Breast epithelium (tissue), 4 donors: Measurements from ENCODE around the gene SLC7A9. TPM values are rescaled to one million over a fixed set of nuclear protein-coding genes. Genes with fewer than 3 reads are reported as not detected.
A peak's percentile ranks its signal among the peaks of the same experiment; 100 is the strongest.

ENCODE experiments used
- DNase-seq, 2 donors: peaks; one replicate each; pipeline ENCODE4 v3.0.0-alpha.2; 2019; ENCODE audit warnings: low spot score in 2 of 2
- H3K27ac ChIP-seq, 2 donors: fragments of 200-600 bp; sonication (generic) in 1 of 2; one replicate each; pipeline ENCODE4 v1.5.1; 2016 to 2019; ENCODE audit warnings: mild to moderate bottlenecking in 1 of 2
- H3K27me3 ChIP-seq, 2 donors: fragments of 200-600 bp; sonication (generic) in 1 of 2; one replicate each; pipeline versions ENCODE4 v1.5.1 to v1.6.0; 2017 to 2019; ENCODE audit warnings: control low read depth in 1 of 2, mild to moderate bottlenecking in 1 of 2
- H3K36me3 ChIP-seq: fragments of 200-600 bp; one replicate; pipeline ENCODE4 v1.5.1; 2019
- H3K4me1 ChIP-seq, 2 donors: fragments of 200-600 bp; sonication (generic); one replicate each; pipeline ENCODE4 v1.5.1; 2016 to 2019; ENCODE audit warnings: control low read depth in 1 of 2
- H3K4me3 ChIP-seq, 3 donors: fragments of 200-600 bp; sonication (generic); 1 replicate in 2 of 3; 2 replicates in 1 of 3; pipeline ENCODE4 v1.5.1; 2016 to 2019; ENCODE audit warnings: mild to moderate bottlenecking in 3 of 3, moderate library complexity in 2 of 3
- H3K9me3 ChIP-seq, 2 donors: fragments of 200-600 bp; sonication (generic) in 1 of 2; one replicate each; pipeline ENCODE4 v1.5.1; 2016 to 2019; ENCODE audit warnings: control low read depth in 1 of 2
- CTCF ChIP-seq, 3 donors: fragments of 450-650 bp; IDR thresholded peaks; one replicate each; pipeline ENCODE4 v1.5.1; 2016 to 2017; ENCODE audit warnings: antibody characterized with exemption in 3 of 3, mild to moderate bottlenecking in 3 of 3, moderate library complexity in 3 of 3
- POLR2A ChIP-seq: fragments of 450-650 bp; IDR thresholded peaks from one replicate; pipeline ENCODE4 v1.6.1; 2016; ENCODE audit warnings: antibody characterized with exemption, mild to moderate bottlenecking, moderate library complexity
- POLR2AphosphoS5 ChIP-seq, 3 donors: sonication (generic); formaldehyde crosslinking; IDR thresholded peaks; one replicate each; pipeline ENCODE4 v1.6.1; 2017; ENCODE audit warnings: antibody characterized with exemption in 3 of 3
- intact Hi-C: fragments of 100-400 bp; cut with DNase I; formaldehyde crosslinking; loops from one replicate; pipeline ENCODE4 v1.15.1; 2023; ENCODE audit warnings: low total_unique reads
- total RNA-seq, 3 donors: library from RNA; depleted of rRNA; stranded (reverse); fragments of >200 nt; gene quantifications; one replicate each; pipeline ENCODE4 v1.1.0, GENCODE V29; 2016

The SLC7A9 gene
- total RNA-seq, 3 donors from 2014 or later: 0.29 to 0.48 (median 0.33) TPM

- no peak overlapping the region for H3K27ac ChIP-seq
Measured at GRCh38 chr19:32874605-32875004, 5.0 kb upstream of the SLC7A9 start.

GRCh38 chr19:32873247-32873959 is 3.8 kb upstream of the SLC7A9 start:
- Histone ChIP-seq H3K36me3 (no peaks in the 10 kb centered on the region), H3K4me1 (no peaks in the 10 kb centered on the region), H3K9me3 (no peaks in the 10 kb centered on the region), H3K27ac (no peak overlapping the region), H3K27me3 (no peaks in the 10 kb centered on the region), H3K4me3 (no peak overlapping the region)
- intact Hi-C loops: no loop called here
- DNase-seq: peak in 1 of 2 donors; percentile 5
- TF ChIP-seq CTCF (IDR thresholded peaks at IDR 0.05) (no peak), POLR2A (no peak), POLR2AphosphoS5 (IDR thresholded peaks at IDR 0.05) (no peak)

More at GRCh38 chr19:32874605-32875004, 5.0 kb upstream of the SLC7A9 start:
- Histone ChIP-seq H3K4me1 (no peaks in the 10 kb centered on the region), H3K4me3 (no peak overlapping the region), H3K27me3 (no peaks in the 10 kb centered on the region), H3K36me3 (no peaks in the 10 kb centered on the region), H3K9me3 (no peaks in the 10 kb centered on the region)
- intact Hi-C loops: no loop called here
- DNase-seq: no peak
- no peak for TF ChIP-seq POLR2A
- TF ChIP-seq POLR2AphosphoS5 (IDR thresholded peaks at IDR 0.05): no peak
- TF ChIP-seq CTCF (IDR thresholded peaks at IDR 0.05): no peak

- no peaks in the 10 kb centered on the region for H3K4me1 ChIP-seq
- no peak overlapping the region for H3K4me3 ChIP-seq
- H3K27me3 ChIP-seq: no peaks in the 10 kb centered on the region
- H3K36me3 ChIP-seq: no peaks in the 10 kb centered on the region
- no peaks in the 10 kb centered on the region for H3K9me3 ChIP-seq
- intact Hi-C loops: no loop called here
- TF ChIP-seq CTCF (IDR thresholded peaks at IDR 0.05): no peak
- TF ChIP-seq POLR2A: no peak
- no peak for TF ChIP-seq POLR2AphosphoS5 (IDR thresholded peaks at IDR 0.05)
- no peak overlapping the region for H3K27ac ChIP-seq
- DNase-seq: no peak
Measured at GRCh38 chr19:32872391-32872790, 2.8 kb upstream of the SLC7A9 start.

- H3K27ac ChIP-seq: no peak overlapping the region
- no peaks in the 10 kb centered on the region for H3K4me1 ChIP-seq
- H3K4me3 ChIP-seq: no peak overlapping the region
- intact Hi-C loops: no loop called here
- H3K36me3 ChIP-seq: no peaks in the 10 kb centered on the region
- no peaks in the 10 kb centered on the region for H3K9me3 ChIP-seq
- peak in 1 of 2 donors; percentile 11 for DNase-seq
- TF ChIP-seq POLR2AphosphoS5 (IDR thresholded peaks at IDR 0.05): no peak
- H3K27me3 ChIP-seq: no peaks in the 10 kb centered on the region
Measured at GRCh38 chr19:32870981-32871451, 1.4 kb upstream of the SLC7A9 start.

- no peaks in the 10 kb centered on the region for H3K9me3 ChIP-seq
- H3K27ac ChIP-seq: no peak overlapping the region
- DNase-seq: no peak
- TF ChIP-seq POLR2AphosphoS5 (IDR thresholded peaks at IDR 0.05) (no peak), POLR2A (no peak), CTCF (IDR thresholded peaks at IDR 0.05) (no peak)
- H3K36me3 ChIP-seq: no peaks in the 10 kb centered on the region
- intact Hi-C loops: no loop called here
- no peaks in the 10 kb centered on the region for H3K4me1 ChIP-seq
- H3K4me3 ChIP-seq: no peak overlapping the region
- H3K27me3 ChIP-seq: no peaks in the 10 kb centered on the region
Measured at GRCh38 chr19:32869966-32870573, 503 bp upstream of the SLC7A9 start.
